Chondrocyte (in vitro differentiated cells): Measurements from ENCODE around the gene SRCIN1. TPM values are rescaled to one million over a fixed set of nuclear protein-coding genes. Genes with fewer than 3 reads are reported as not detected.

Experiments
- DNase-seq: peaks from one replicate; pipeline ENCODE4 v3.0.0; 2021; ENCODE audit warnings: mixed read lengths, low spot score
- H3K27ac Mint-ChIP-seq: one replicate; pipeline ENCODE4 v1.8.0; 2021; ENCODE audit warnings: mild to moderate bottlenecking, moderate library complexity, mixed read lengths; ENCODE audit not compliant: unreplicated experiment
- H3K27me3 Mint-ChIP-seq: 2 replicates; pipeline ENCODE4 v1.8.0; 2021; ENCODE audit warnings: low read depth, mixed read lengths
- H3K36me3 Mint-ChIP-seq: 2 replicates; pipeline ENCODE4 v1.8.0; 2021; ENCODE audit warnings: low read depth, mixed read lengths
- H3K4me1 Mint-ChIP-seq: 2 replicates; pipeline ENCODE4 v1.8.0; 2021; ENCODE audit warnings: low read depth, mild to moderate bottlenecking, mixed read lengths
- H3K4me3 Mint-ChIP-seq: one replicate; pipeline ENCODE4 v1.8.0; 2021; ENCODE audit warnings: mild to moderate bottlenecking, moderate library complexity, mixed read lengths; ENCODE audit not compliant: unreplicated experiment
- H3K9me3 Mint-ChIP-seq: 2 replicates; pipeline ENCODE4 v1.8.0; 2021; ENCODE audit warnings: low read depth, mixed read lengths
- CTCF ChIP-seq: fragments of 200-600 bp; sonication (generic); IDR thresholded peaks from 2 replicates; pipeline ENCODE4 v1.5.0; 2021; ENCODE audit warnings: antibody characterized with exemption, mild to moderate bottlenecking, moderate library complexity
- total RNA-seq: library from RNA; stranded (reverse); gene quantifications from 3 replicates; pipeline ENCODE4 v1.2.1, GENCODE V29; 2021

Gene SRCIN1
- total RNA-seq, 1 donor from 2014 or later, result 0.30 TPM

GRCh38 chr17:38582069-38582468, 23.7 kb downstream of the SRCIN1 start:
- Mint-ChIP-seq H3K4me1 (peaks cover 23% of the 10 kb centered on the region), H3K36me3 (no peaks in the 10 kb centered on the region), H3K27ac (no peak overlapping the region), H3K4me3 (no peak overlapping the region), H3K27me3 (peaks cover 43% of the 10 kb centered on the region), H3K9me3 (no peaks in the 10 kb centered on the region)
- no peak for TF ChIP-seq CTCF
- DNase-seq, result no peak

- no peak overlapping the region for H3K27ac Mint-ChIP-seq
- no peaks in the 10 kb centered on the region for H3K36me3 Mint-ChIP-seq
- peak; percentile 28 for TF ChIP-seq CTCF
- H3K4me1 Mint-ChIP-seq, result peaks cover 32% of the 10 kb centered on the region
- H3K4me3 Mint-ChIP-seq, result no peak overlapping the region
- H3K27me3 Mint-ChIP-seq, result peaks cover 48% of the 10 kb centered on the region
- no peak for DNase-seq
- H3K9me3 Mint-ChIP-seq, result no peaks in the 10 kb centered on the region
Measured at GRCh38 chr17:38579934-38580333, 25.8 kb downstream of the SRCIN1 start.

- no peak for TF ChIP-seq CTCF
- Mint-ChIP-seq H3K36me3 (no peaks in the 10 kb centered on the region), H3K9me3 (no peaks in the 10 kb centered on the region), H3K27me3 (peaks cover 48% of the 10 kb centered on the region), H3K27ac (no peak overlapping the region), H3K4me1 (peaks cover 28% of the 10 kb centered on the region), H3K4me3 (no peak overlapping the region)
- DNase-seq, result no peak
Measured at GRCh38 chr17:38579083-38579480, 26.7 kb downstream of the SRCIN1 start.

- peak overlapping the region; percentile 19 for H3K4me3 Mint-ChIP-seq
- no peak for TF ChIP-seq CTCF
- peaks cover 54% of the 10 kb centered on the region for H3K27me3 Mint-ChIP-seq
- H3K9me3 Mint-ChIP-seq, result no peaks in the 10 kb centered on the region
- no peak overlapping the region for H3K27ac Mint-ChIP-seq
- no peaks in the 10 kb centered on the region for H3K36me3 Mint-ChIP-seq
- H3K4me1 Mint-ChIP-seq, result peaks cover 28% of the 10 kb centered on the region
- DNase-seq, result no peak
Measured at GRCh38 chr17:38578229-38579082, 27.3 kb downstream of the SRCIN1 start.

GRCh38 chr17:38577645-38578173, 28.0 kb downstream of the SRCIN1 start:
- Mint-ChIP-seq H3K27ac (no peak overlapping the region), H3K4me3 (peak overlapping the region; percentile 19), H3K9me3 (no peaks in the 10 kb centered on the region), H3K27me3 (peaks cover 57% of the 10 kb centered on the region), H3K36me3 (no peaks in the 10 kb centered on the region), H3K4me1 (peaks cover 31% of the 10 kb centered on the region)
- TF ChIP-seq CTCF, result no peak
- DNase-seq, result no peak
